HepG2 (cell line): ENCODE results near the gene OPN1SW. TPM values are rescaled to one million over a fixed set of nuclear protein-coding genes. Genes with fewer than 3 reads are reported as not detected.
A peak's percentile ranks its signal among the peaks of the same experiment; 100 is the strongest.

ENCODE experiments used
- CENPT ChIP-seq: sonication (generic); formaldehyde crosslinking; IDR thresholded peaks from 2 replicates; pipeline ENCODE4 v1.8.0; 2022; ENCODE audit warnings: low read depth, mild to moderate bottlenecking, moderate library complexity, missing genetic modification reagents
- ELF3 ChIP-seq: IDR thresholded peaks from 2 replicates; pipeline ENCODE4 v1.6.1; 2016; ENCODE audit warnings: missing genetic modification reagents, missing compliant biosample characterization
- HES4 ChIP-seq: sonication (generic); formaldehyde crosslinking; IDR thresholded peaks from 2 replicates; pipeline ENCODE4 v1.9.0; 2021; ENCODE audit warnings: mild to moderate bottlenecking, missing genetic modification reagents, borderline replicate concordance
- MAF1 ChIP-seq: sonication (generic); formaldehyde crosslinking; IDR thresholded peaks from 2 replicates; pipeline ENCODE4 v1.5.0; 2020; ENCODE audit warnings: missing genetic modification reagents, borderline replicate concordance
- MTA1 ChIP-seq: sonication (generic); formaldehyde crosslinking; IDR thresholded peaks from 2 replicates; pipeline ENCODE4 v1.4.0; 2020; ENCODE audit warnings: missing genetic modification reagents, mild to moderate bottlenecking, borderline replicate concordance
- SNAPC2 ChIP-seq: sonication (generic); formaldehyde crosslinking; IDR thresholded peaks from 2 replicates; pipeline ENCODE4 v1.8.1; 2022; ENCODE audit warnings: mild to moderate bottlenecking, missing genetic modification reagents
- ZNF235 ChIP-seq: sonication (generic); formaldehyde crosslinking; IDR thresholded peaks from 2 replicates; pipeline ENCODE4 v1.8.1; 2023; ENCODE audit warnings: mild to moderate bottlenecking, missing genetic modification reagents, borderline replicate concordance
- ZNF350 ChIP-seq: sonication (generic); formaldehyde crosslinking; IDR thresholded peaks from 2 replicates; pipeline ENCODE4 v1.4.0; 2020; ENCODE audit warnings: mild to moderate bottlenecking, low read depth, missing genetic modification reagents, borderline replicate concordance
- ZNF496 ChIP-seq: sonication (generic); formaldehyde crosslinking; IDR thresholded peaks from 2 replicates; pipeline ENCODE4 v1.8.1; 2023; ENCODE audit warnings: mild to moderate bottlenecking, moderate library complexity, missing genetic modification reagents; ENCODE audit not compliant: insufficient replicate concordance
- ZNF552 ChIP-seq: sonication (generic); formaldehyde crosslinking; IDR thresholded peaks from 2 replicates; pipeline ENCODE4 v1.9.0; 2022; ENCODE audit warnings: missing genetic modification reagents, mild to moderate bottlenecking, borderline replicate concordance
- polyA plus RNA-seq, 8 experiments: library from polyadenylated mRNA; depleted of rRNA in 3 of 8; stranded (reverse) in 7 of 8; unstranded in 1 of 8; fragments of >200 nt; fragmentation: Illumina TruSeq in 4 of 8; extraction: Trizol in 4 of 8; gene quantifications; 2 replicates each; pipeline versions ENCODE4 v1.2.1 to v1.2.3, GENCODE V29; 2011 to 2016; ENCODE audit warnings: low read depth in 4 of 8, missing spikeins in 1 of 8, mixed read lengths in 1 of 8; ENCODE audit not compliant: insufficient read depth in 1 of 8
- total RNA-seq, 5 experiments: library from RNA; depleted of rRNA; stranded (reverse); fragments of >200 nt; fragmentation: Illumina TruSeq; extraction: Trizol; gene quantifications; 2 replicates each; pipeline ENCODE4 v1.2.3, GENCODE V29; 2016; ENCODE audit warnings: low read depth in 1 of 5
- TF ChIP-seq, protein P1 (sequence below): sonication (generic); formaldehyde crosslinking; IDR thresholded peaks from 2 replicates; pipeline ENCODE4 v1.8.0; 2022; ENCODE audit warnings: missing genetic modification reagents, mild to moderate bottlenecking, moderate library complexity, borderline replicate concordance
- TF ChIP-seq, protein P2 (sequence below): sonication (generic); formaldehyde crosslinking; IDR thresholded peaks from 2 replicates; pipeline ENCODE4 v1.4.0; 2020; ENCODE audit warnings: missing genetic modification reagents
- TF ChIP-seq, protein P3 (sequence below): sonication (generic); formaldehyde crosslinking; IDR thresholded peaks from 2 replicates; pipeline ENCODE4 v1.5.1; 2020; ENCODE audit warnings: missing genetic modification reagents, mild to moderate bottlenecking, borderline replicate concordance
- TF ChIP-seq, protein P4 (sequence below): sonication (generic); formaldehyde crosslinking; IDR thresholded peaks from 2 replicates; pipeline ENCODE4 v1.9.0; 2021; ENCODE audit warnings: missing genetic modification reagents, borderline replicate concordance
- TF ChIP-seq, protein P5 (sequence below): sonication (generic); formaldehyde crosslinking; IDR thresholded peaks from 2 replicates; pipeline ENCODE4 v1.8.0; 2023; ENCODE audit warnings: mild to moderate bottlenecking, missing genetic modification reagents

OPN1SW gene
- total and polyA plus RNA-seq, 2 of the 13 experiments (the other 11 are each of a cell fraction or from before 2014, with no cell fraction given), result not detected

DNA sequence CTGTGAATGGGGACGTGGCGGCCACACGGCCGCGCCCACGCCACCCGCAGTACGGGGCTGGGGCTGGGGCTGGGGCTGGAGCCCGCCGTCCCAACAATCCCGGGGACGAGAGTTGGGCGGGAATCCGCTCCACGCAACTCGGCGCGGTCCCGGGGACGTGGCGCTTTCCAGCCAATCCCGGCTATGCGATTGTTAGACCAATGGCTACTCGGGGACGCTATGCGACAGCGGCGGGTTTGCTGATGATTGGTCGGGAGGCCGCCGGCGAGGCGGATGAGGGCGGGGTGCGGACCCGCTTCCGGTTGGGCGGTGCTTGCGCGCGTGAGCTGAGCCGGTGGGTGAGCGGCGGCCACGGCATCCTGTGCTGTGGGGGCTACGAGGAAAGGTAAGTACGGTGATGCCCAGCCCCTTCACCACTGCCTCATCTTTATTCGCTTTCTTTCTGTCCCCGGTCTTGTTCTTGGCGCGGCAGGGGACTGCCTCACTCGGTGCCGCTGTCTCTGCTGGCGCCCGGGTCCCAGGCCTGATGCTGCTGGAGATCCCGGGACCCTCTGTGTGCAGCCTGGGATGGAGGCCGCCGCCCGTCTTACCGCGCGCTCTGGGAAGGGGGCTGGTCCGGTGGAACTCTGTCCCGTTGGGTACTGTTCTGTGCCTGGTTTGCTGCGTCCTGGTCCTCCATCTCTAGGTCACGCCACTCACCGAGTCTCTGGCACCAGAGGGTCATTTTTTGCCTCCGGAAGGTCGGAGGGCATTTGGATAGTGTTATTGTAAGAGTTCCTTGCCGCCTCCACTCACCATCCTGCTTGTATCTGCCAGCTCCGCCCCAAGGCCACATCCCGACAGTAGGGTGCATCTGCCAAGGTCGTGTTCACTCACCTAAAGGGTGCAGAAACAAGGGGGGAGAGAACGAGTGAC lies 36.3 kb downstream of the OPN1SW start, which contains the start of gene CALU (continued):
- TF ChIP-seq, protein P1, sequence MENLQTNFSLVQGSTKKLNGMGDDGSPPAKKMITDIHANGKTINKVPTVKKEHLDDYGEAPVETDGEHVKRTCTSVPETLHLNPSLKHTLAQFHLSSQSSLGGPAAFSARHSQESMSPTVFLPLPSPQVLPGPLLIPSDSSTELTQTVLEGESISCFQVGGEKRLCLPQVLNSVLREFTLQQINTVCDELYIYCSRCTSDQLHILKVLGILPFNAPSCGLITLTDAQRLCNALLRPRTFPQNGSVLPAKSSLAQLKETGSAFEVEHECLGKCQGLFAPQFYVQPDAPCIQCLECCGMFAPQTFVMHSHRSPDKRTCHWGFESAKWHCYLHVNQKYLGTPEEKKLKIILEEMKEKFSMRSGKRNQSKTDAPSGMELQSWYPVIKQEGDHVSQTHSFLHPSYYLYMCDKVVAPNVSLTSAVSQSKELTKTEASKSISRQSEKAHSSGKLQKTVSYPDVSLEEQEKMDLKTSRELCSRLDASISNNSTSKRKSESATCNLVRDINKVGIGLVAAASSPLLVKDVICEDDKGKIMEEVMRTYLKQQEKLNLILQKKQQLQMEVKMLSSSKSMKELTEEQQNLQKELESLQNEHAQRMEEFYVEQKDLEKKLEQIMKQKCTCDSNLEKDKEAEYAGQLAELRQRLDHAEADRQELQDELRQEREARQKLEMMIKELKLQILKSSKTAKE (CRISPR knock-in tag), result peak; percentile 40; the same call in 1 of the 2 replicates
- TF ChIP-seq, protein P2, sequence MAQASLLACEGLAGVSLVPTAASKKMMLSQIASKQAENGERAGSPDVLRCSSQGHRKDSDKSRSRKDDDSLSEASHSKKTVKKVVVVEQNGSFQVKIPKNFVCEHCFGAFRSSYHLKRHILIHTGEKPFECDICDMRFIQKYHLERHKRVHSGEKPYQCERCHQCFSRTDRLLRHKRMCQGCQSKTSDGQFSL (CRISPR knock-in tag), result peak; percentile 66; the same call in 1 of the 2 replicates
- TF ChIP-seq, protein P3, sequence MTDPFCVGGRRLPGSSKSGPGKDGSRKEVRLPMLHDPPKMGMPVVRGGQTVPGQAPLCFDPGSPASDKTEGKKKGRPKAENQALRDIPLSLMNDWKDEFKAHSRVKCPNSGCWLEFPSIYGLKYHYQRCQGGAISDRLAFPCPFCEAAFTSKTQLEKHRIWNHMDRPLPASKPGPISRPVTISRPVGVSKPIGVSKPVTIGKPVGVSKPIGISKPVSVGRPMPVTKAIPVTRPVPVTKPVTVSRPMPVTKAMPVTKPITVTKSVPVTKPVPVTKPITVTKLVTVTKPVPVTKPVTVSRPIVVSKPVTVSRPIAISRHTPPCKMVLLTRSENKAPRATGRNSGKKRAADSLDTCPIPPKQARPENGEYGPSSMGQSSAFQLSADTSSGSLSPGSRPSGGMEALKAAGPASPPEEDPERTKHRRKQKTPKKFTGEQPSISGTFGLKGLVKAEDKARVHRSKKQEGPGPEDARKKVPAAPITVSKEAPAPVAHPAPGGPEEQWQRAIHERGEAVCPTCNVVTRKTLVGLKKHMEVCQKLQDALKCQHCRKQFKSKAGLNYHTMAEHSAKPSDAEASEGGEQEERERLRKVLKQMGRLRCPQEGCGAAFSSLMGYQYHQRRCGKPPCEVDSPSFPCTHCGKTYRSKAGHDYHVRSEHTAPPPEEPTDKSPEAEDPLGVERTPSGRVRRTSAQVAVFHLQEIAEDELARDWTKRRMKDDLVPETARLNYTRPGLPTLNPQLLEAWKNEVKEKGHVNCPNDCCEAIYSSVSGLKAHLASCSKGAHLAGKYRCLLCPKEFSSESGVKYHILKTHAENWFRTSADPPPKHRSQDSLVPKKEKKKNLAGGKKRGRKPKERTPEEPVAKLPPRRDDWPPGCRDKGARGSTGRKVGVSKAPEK (CRISPR knock-in tag), result peak; percentile 21; the same call in 1 of the 2 replicates
- TF ChIP-seq ELF3 (CRISPR knock-in tag) (peak; percentile 45; the same call in 1 of the 2 replicates), SNAPC2 (CRISPR knock-in tag) (0 out of 2 replicates have a peak, but pooled peaks have one; percentile 30), ZNF552 (0 out of 2 replicates have a peak, but pooled peaks have one; percentile 51), ZNF235 (CRISPR knock-in tag) (peak; percentile 26; the same call in 1 of the 2 replicates), CENPT (CRISPR knock-in tag) (no peak), MTA1 (CRISPR knock-in tag) (peak; percentile 70; the same call in 1 of the 2 replicates), ZNF350 (CRISPR knock-in tag) (0 out of 2 replicates have a peak, but pooled peaks have one; percentile 46), HES4 (CRISPR knock-in tag) (peak; percentile 78; the same call in 1 of the 2 replicates), ZNF496 (CRISPR knock-in tag) (no peak), MAF1 (CRISPR knock-in tag) (0 out of 2 replicates have a peak, but pooled peaks have one; percentile 67)
- TF ChIP-seq, protein P4, sequence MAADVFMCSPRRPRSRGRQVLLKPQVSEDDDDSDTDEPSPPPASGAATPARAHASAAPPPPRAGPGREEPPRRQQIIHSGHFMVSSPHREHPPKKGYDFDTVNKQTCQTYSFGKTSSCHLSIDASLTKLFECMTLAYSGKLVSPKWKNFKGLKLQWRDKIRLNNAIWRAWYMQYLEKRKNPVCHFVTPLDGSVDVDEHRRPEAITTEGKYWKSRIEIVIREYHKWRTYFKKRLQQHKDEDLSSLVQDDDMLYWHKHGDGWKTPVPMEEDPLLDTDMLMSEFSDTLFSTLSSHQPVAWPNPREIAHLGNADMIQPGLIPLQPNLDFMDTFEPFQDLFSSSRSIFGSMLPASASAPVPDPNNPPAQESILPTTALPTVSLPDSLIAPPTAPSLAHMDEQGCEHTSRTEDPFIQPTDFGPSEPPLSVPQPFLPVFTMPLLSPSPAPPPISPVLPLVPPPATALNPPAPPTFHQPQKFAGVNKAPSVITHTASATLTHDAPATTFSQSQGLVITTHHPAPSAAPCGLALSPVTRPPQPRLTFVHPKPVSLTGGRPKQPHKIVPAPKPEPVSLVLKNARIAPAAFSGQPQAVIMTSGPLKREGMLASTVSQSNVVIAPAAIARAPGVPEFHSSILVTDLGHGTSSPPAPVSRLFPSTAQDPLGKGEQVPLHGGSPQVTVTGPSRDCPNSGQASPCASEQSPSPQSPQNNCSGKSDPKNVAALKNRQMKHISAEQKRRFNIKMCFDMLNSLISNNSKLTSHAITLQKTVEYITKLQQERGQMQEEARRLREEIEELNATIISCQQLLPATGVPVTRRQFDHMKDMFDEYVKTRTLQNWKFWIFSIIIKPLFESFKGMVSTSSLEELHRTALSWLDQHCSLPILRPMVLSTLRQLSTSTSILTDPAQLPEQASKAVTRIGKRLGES (CRISPR knock-in tag), result no peak
- TF ChIP-seq, protein P5, sequence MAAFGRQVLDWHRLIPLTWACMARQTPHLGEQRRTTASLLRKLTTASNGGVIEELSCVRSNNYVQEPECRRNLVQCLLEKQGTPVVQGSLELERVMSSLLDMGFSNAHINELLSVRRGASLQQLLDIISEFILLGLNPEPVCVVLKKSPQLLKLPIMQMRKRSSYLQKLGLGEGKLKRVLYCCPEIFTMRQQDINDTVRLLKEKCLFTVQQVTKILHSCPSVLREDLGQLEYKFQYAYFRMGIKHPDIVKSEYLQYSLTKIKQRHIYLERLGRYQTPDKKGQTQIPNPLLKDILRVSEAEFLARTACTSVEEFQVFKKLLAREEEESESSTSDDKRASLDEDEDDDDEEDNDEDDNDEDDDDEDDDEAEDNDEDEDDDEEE, result 0 out of 2 replicates have a peak, but pooled peaks have one; percentile 65
